ENCODE results near the gene TPSD1. TPM values are rescaled to one million over a fixed set of nuclear protein-coding genes. Genes with fewer than 3 reads are reported as not detected.

The TPSD1 gene
- polyA plus RNA-seq, 1 experiment, result not detected

DNA sequence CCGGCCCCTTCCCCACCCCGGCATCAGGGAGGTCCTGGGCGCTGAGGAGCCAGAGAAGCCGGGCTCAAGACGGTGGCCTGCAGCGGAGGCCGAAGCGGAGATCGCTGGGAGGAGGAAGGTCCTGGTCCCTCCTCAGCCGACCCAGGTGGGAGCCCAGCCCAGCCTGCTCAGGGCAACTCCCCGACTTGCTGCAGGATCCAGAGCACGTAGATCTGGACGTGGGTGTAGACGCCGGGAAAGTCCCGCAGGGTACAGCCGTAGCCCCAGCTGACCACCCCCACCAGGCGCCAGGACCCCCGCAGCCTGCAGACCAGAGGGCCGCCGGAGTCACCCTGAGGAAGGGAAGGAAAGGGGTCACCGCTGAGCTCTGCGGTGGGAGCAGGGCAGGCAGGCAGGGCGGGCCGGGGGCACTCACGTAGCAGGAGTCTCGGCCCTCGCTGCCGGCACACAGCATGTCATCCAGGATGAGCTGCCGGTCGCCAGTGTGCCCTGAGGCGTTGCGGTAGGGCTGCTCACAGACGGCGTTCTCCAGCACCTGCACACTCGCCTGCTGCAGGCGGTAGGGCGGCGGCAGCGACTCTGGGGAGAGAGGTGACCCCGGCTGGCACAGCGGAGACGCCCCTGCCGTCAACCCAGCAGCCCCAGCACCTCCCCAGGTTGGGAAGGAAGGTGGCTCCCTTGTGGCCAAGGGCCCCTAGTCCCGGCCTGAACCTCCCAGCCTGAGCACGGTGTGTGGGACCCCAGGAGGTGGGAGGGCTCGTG, 5.4 kb downstream of the TPSD1 start:
- ChIA-PET CTCF (no interaction called here), POLR2A (no interaction called here)
- peaks cover 40% of the 10 kb centered on the region for H3K27me3 ChIP-seq (ENCODE audit: control insufficient read depth, insufficient read depth, low read length)
- peaks cover 19% of the 10 kb centered on the region; the same call in 1 of the 2 replicates for H3K9me3 ChIP-seq (ENCODE audit: control insufficient read depth, insufficient read depth, low read length)
- H3K4me3 ChIP-seq (ENCODE audit: low read depth, low read length), result no peak overlapping the region
- TF ChIP-seq, protein P1, sequence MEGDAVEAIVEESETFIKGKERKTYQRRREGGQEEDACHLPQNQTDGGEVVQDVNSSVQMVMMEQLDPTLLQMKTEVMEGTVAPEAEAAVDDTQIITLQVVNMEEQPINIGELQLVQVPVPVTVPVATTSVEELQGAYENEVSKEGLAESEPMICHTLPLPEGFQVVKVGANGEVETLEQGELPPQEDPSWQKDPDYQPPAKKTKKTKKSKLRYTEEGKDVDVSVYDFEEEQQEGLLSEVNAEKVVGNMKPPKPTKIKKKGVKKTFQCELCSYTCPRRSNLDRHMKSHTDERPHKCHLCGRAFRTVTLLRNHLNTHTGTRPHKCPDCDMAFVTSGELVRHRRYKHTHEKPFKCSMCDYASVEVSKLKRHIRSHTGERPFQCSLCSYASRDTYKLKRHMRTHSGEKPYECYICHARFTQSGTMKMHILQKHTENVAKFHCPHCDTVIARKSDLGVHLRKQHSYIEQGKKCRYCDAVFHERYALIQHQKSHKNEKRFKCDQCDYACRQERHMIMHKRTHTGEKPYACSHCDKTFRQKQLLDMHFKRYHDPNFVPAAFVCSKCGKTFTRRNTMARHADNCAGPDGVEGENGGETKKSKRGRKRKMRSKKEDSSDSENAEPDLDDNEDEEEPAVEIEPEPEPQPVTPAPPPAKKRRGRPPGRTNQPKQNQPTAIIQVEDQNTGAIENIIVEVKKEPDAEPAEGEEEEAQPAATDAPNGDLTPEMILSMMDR (IDR thresholded peaks at IDR 0.05; ENCODE audit: low read depth, low read length), result no peak
- no peak for DNase-seq (ENCODE audit: low read depth, low spot score)
- H3K27ac ChIP-seq (ENCODE audit: low read depth, low read length), result no peak overlapping the region

DNA sequence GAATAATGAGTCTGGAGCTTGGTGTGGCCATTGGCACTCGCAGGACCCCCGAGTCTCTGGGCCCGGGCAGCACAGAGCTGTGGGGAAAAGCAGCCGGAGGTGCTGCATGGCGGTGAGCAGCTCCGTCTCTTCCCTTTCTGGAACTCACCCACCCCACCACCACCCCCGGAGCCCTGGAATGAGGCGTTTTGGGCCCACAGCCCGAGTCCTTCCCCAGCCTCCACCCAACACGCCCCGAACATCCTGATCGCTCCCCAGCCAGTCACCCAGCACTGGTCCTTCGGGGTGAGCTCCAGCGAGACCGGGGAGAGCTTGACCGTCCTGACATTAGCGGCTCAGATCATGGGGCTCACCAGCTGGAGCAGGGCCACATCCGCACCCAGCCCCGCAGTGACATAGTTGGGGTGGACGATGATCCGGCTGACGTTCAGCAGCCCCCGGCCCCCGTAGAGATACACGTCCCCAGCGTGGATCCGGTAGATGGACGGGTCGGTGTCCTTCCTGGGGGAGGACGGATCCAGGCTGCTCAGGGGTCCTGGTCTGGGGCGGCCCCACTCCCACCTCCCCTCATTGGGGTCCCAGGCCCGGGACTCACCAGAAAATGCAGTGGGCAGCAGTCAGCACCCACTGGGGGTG, 6.5 kb downstream of the TPSD1 start:
- H3K27me3 ChIP-seq (ENCODE audit: control insufficient read depth, insufficient read depth, low read length), result peaks cover 40% of the 10 kb centered on the region
- CTCF ChIA-PET, result interaction anchor here (0.7 kb wide), 1 partner anchor 159 kb away, joined by 7 read pairs; no protein-coding TSS in a partner anchor
- POLR2A ChIA-PET, result no interaction called here
- peaks cover 19% of the 10 kb centered on the region; the same call in 1 of the 2 replicates for H3K9me3 ChIP-seq (ENCODE audit: control insufficient read depth, insufficient read depth, low read length)
- no peak overlapping the region for H3K27ac ChIP-seq (ENCODE audit: low read depth, low read length)
- no peak overlapping the region for H3K4me3 ChIP-seq (ENCODE audit: low read depth, low read length)
- TF ChIP-seq, protein P1 (IDR thresholded peaks at IDR 0.05; ENCODE audit: low read depth, low read length), result no peak
- DNase-seq (ENCODE audit: low read depth, low spot score), result no peak

DNA sequence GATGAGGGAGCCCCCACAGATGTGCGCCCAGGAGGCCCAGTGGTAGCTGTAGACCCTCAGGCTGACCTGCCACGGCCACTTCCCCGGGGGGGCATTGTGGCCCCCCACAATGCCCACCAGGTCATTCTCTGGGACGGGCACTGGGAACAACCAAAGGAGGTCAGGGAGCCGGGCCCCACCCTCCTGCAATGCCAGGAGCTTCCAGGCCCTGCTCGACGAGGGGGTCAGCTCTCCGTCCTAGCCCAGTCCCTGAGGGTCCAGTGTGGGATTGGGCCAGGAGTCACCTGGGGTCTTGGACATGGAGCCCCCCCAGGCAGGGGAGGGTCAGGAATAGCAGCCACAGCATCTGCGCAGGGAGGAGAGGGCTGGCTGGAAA, 7.0 kb downstream of the TPSD1 start:
- no peak overlapping the region for H3K4me3 ChIP-seq (ENCODE audit: low read depth, low read length)
- TF ChIP-seq, protein P1 (IDR thresholded peaks at IDR 0.05; ENCODE audit: low read depth, low read length), result no peak
- peaks cover 40% of the 10 kb centered on the region for H3K27me3 ChIP-seq (ENCODE audit: control insufficient read depth, insufficient read depth, low read length)
- peaks cover 19% of the 10 kb centered on the region; the same call in 1 of the 2 replicates for H3K9me3 ChIP-seq (ENCODE audit: control insufficient read depth, insufficient read depth, low read length)
- CTCF ChIA-PET, result interaction anchor here (0.7 kb wide), 1 partner anchor 160 kb away, joined by 7 read pairs; no protein-coding TSS in a partner anchor
- no peak for DNase-seq (ENCODE audit: low read depth, low spot score)
- no peak overlapping the region for H3K27ac ChIP-seq (ENCODE audit: low read depth, low read length)
- POLR2A ChIA-PET, result no interaction called here

DNA sequence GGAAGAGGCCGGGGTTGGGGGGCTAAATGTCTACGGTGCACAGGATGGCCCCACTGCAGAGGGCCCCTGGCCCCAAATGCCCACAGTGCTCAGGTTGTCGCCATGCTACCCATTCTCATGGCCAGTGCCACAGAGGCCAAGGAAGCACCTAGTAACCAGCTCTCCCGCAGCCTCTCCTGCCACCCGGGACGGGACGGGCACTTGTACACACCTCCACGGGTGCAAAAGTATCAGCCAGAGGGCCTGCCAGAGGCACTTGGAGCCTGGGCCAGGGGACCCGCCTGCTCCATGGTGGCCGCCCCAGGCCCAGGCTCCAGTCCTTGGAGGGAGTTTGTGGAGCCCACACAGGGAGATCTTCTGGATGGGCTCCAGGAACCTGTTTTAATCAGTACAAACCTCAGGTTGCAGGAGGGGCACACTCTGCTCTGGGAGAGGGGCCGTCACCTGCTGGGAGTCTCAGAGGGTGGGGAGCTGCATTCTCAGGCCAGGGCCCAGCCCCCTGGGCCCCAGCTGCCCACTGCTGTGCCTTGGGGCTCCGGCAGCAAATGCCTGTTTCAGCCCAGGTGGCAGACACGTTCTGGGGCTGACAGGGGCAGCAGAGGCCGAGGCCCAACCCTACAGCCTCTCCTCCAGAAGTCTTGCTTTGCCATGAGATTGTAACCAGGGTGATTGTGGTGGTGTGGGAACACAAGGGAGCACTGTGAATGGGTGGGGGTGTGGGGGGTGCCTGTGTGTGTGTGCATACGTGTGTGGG, 7.9 kb downstream of the TPSD1 start:
- Histone ChIP-seq H3K27me3 (ENCODE audit: control insufficient read depth, insufficient read depth, low read length) (peaks cover 40% of the 10 kb centered on the region), H3K4me3 (ENCODE audit: low read depth, low read length) (no peak overlapping the region), H3K27ac (ENCODE audit: low read depth, low read length) (no peak overlapping the region), H3K9me3 (ENCODE audit: control insufficient read depth, insufficient read depth, low read length) (peaks cover 19% of the 10 kb centered on the region; the same call in 1 of the 2 replicates)
- DNase-seq (ENCODE audit: low read depth, low spot score), result no peak
- TF ChIP-seq, protein P1 (IDR thresholded peaks at IDR 0.05; ENCODE audit: low read depth, low read length), result no peak
- ChIA-PET POLR2A (no interaction called here), CTCF (no interaction called here)
